KMS-11 (cell line): Measurements from ENCODE around the gene HOMER2.

ENCODE experiments used
- H2AFZ ChIP-seq: fragments of 200-600 bp; sonication (generic); 2 replicates; pipeline ENCODE4 v1.6.1; 2016; ENCODE audit warnings: antibody characterized with exemption, mixed run types, low read depth
- H3K27ac ChIP-seq: fragments of 200-600 bp; sonication (generic); 2 replicates; pipeline ENCODE4 v1.6.1; 2016; ENCODE audit warnings: mild to moderate bottlenecking, mixed run types
- H3K27me3 ChIP-seq: fragments of 200-600 bp; sonication (generic); 2 replicates; pipeline ENCODE4 v1.6.1; 2017; ENCODE audit warnings: mild to moderate bottlenecking, low read depth, mixed run types, moderate library complexity; ENCODE audit not compliant: insufficient read depth
- H3K36me3 ChIP-seq: fragments of 200-600 bp; sonication (generic); 2 replicates; pipeline ENCODE4 v1.6.1; 2017; ENCODE audit warnings: mild to moderate bottlenecking, mixed run types; ENCODE audit not compliant: insufficient read depth
- H3K4me1 ChIP-seq: fragments of 200-600 bp; sonication (generic); 2 replicates; pipeline ENCODE4 v1.6.1; 2016; ENCODE audit warnings: mild to moderate bottlenecking, low read depth, mixed run types; ENCODE audit not compliant: poor library complexity, severe bottlenecking
- H3K4me2 ChIP-seq: fragments of 200-600 bp; sonication (generic); 2 replicates; pipeline ENCODE4 v1.7.0; 2016; ENCODE audit warnings: mild to moderate bottlenecking, mixed run types
- H3K4me3 ChIP-seq: fragments of 200-600 bp; sonication (generic); IDR thresholded peaks from 2 replicates; pipeline ENCODE4 v1.6.1; 2017; ENCODE audit warnings: low read depth, low read length, mixed read lengths; ENCODE audit not compliant: insufficient read depth
- H3K79me2 ChIP-seq: fragments of 200-600 bp; sonication (generic); 2 replicates; pipeline ENCODE4 v1.6.1; 2016; ENCODE audit warnings: low read depth, mixed run types; ENCODE audit not compliant: insufficient read depth
- H3K9ac ChIP-seq: fragments of 200-600 bp; sonication (generic); 2 replicates; pipeline ENCODE4 v1.6.1; 2016; ENCODE audit warnings: mild to moderate bottlenecking, mixed run types
- H4K20me1 ChIP-seq: fragments of 200-600 bp; sonication (generic); 2 replicates; pipeline ENCODE4 v1.6.1; 2016; ENCODE audit warnings: mild to moderate bottlenecking, mixed run types; ENCODE audit not compliant: insufficient read depth
- CTCF ChIP-seq: fragments of 200-600 bp; sonication (generic); conservative IDR thresholded peaks from 2 replicates; pipeline ENCODE4 v1.6.1; 2017; ENCODE audit warnings: low read depth, mild to moderate bottlenecking, antibody characterized with exemption, low read length, moderate library complexity, mixed read lengths

HOMER2 gene

DNA sequence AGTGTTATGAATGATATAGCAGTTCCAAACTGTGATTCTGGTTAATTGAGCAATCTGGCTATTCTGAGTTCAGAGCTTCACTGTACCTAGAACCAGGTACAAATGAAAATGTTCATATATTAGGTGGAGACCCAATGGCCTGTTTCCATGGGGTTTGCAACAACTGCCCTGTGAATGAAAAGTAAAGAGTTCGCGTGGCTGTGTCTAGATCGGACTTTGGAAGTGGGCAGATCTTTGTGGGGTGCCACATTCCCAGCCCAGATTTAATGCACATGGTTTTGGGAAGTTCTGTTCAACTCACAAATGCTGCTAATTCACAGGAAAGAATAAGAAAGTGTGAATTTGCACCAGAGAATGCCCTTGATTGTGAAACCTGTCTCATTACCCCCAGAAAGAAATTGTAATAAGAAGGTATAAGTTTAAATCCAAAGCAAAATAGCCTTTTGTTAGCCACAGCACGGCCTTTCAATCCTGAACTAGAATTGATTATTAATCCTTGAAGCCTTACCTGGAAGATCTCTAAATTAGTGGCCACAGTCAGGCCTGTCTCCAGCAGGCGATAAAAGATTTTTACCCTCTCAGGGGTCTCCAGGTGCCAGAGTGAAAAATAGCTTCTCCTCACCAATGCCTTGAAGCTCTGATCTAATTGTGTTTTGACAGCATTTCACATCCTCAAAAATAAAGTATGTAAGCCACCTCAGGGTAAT is 120.5 kb downstream of the HOMER2 start:
- no peak overlapping the region for H3K4me2 ChIP-seq
- H3K27me3 ChIP-seq, result no peaks in the 10 kb centered on the region
- no peak overlapping the region for H2AFZ ChIP-seq
- H3K4me1 ChIP-seq, result no peaks in the 10 kb centered on the region
- H3K79me2 ChIP-seq, result no peaks in the 10 kb centered on the region
- H3K36me3 ChIP-seq, result no peaks in the 10 kb centered on the region
- H3K4me3 ChIP-seq, result no peak overlapping the region
- no peaks in the 10 kb centered on the region for H4K20me1 ChIP-seq
- no peak overlapping the region for H3K9ac ChIP-seq
- no peak overlapping the region for H3K27ac ChIP-seq
- TF ChIP-seq CTCF, result no peak

DNA sequence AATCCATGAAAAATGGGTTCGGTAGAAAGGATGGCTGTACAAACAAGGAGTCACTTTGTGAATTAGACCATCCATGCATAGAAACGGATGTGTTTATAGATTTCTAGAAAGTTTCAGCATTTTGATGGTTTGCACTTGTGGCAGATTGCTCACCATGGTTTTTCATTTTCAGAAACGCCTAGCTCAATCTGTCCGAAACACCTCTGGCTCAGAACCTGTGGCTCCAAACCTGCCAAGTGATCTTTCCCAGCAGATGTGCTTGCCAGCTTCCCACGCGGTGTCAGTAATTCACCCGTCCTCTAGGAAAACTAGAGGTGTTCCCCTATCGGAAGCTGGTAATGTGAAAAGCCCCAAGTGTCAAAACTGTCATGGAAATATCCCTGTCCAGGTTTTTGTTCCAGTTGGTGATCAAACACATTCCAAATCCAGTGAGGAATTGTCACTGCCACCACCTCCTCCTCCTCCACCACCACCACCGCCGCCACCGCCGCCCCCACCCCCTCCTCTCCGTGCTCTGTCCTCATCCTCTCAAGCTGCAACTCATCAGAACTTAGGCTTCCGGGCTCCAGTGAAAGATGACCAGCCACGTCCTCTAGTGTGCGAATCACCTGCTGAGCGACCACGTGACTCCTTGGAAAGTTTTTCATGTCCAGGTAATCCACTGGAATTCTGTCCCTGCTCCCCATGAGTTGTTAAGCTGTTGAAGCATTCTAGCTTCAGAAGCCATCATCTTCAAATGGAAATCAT is 121.9 kb downstream of the HOMER2 start:
- no peaks in the 10 kb centered on the region for H3K27me3 ChIP-seq
- H2AFZ ChIP-seq, result no peak overlapping the region
- H3K4me2 ChIP-seq, result no peak overlapping the region
- TF ChIP-seq CTCF, result no peak
- H4K20me1 ChIP-seq, result no peaks in the 10 kb centered on the region
- no peak overlapping the region for H3K27ac ChIP-seq
- H3K79me2 ChIP-seq, result no peaks in the 10 kb centered on the region
- H3K36me3 ChIP-seq, result no peaks in the 10 kb centered on the region
- H3K4me3 ChIP-seq, result no peak overlapping the region
- no peaks in the 10 kb centered on the region for H3K4me1 ChIP-seq
- H3K9ac ChIP-seq, result no peak overlapping the region

- H3K27ac ChIP-seq, result no peak overlapping the region
- H3K4me2 ChIP-seq, result no peak overlapping the region
- H3K9ac ChIP-seq, result no peak overlapping the region
- TF ChIP-seq CTCF, result no peak
- no peaks in the 10 kb centered on the region for H3K79me2 ChIP-seq
- no peak overlapping the region for H3K4me3 ChIP-seq
- no peaks in the 10 kb centered on the region for H4K20me1 ChIP-seq
- H3K27me3 ChIP-seq, result no peaks in the 10 kb centered on the region
- no peaks in the 10 kb centered on the region for H3K36me3 ChIP-seq
- no peak overlapping the region for H2AFZ ChIP-seq
- no peaks in the 10 kb centered on the region for H3K4me1 ChIP-seq
Measured at GRCh38 chr15:82829234-82829633, 123.3 kb downstream of the HOMER2 start.

GRCh38 chr15:82828075-82828474 is 124.4 kb downstream of the HOMER2 start:
- no peak overlapping the region for H3K9ac ChIP-seq
- H3K79me2 ChIP-seq, result no peaks in the 10 kb centered on the region
- no peaks in the 10 kb centered on the region for H3K4me1 ChIP-seq
- no peak overlapping the region for H3K4me3 ChIP-seq
- no peak overlapping the region for H3K4me2 ChIP-seq
- no peaks in the 10 kb centered on the region for H3K27me3 ChIP-seq
- no peak for TF ChIP-seq CTCF
- no peaks in the 10 kb centered on the region for H4K20me1 ChIP-seq
- H3K27ac ChIP-seq, result no peak overlapping the region
- H2AFZ ChIP-seq, result no peak overlapping the region
- H3K36me3 ChIP-seq, result no peaks in the 10 kb centered on the region
